Uterus (tissue), 4 donors: ENCODE results near the gene ADAMTS17. TPM values are rescaled to one million over a fixed set of nuclear protein-coding genes. Genes with fewer than 3 reads are reported as not detected.

Experiments
- DNase-seq, 2 donors: peaks; one replicate each; pipeline ENCODE4 v3.0.0-alpha.2; 2019 to 2020
- H3K27ac ChIP-seq, 2 donors: fragments of 200-600 bp; sonication (generic); 1 replicate in 1 of 2; 2 replicates in 1 of 2; pipeline ENCODE4 v1.5.1; 2016 to 2018
- H3K27me3 ChIP-seq, 2 donors: fragments of 200-600 bp; sonication (generic); one replicate each; pipeline ENCODE4 v1.5.1; 2018 to 2019; ENCODE audit warnings: control low read depth in 1 of 2
- H3K36me3 ChIP-seq, 2 donors: fragments of 200-600 bp; sonication (generic); one replicate each; pipeline ENCODE4 v1.5.1; 2019; ENCODE audit warnings: control low read depth in 1 of 2
- H3K4me1 ChIP-seq, 2 donors: fragments of 200-600 bp; sonication (generic); one replicate each; pipeline ENCODE4 v1.5.1; 2018 to 2019; ENCODE audit warnings: control low read depth in 1 of 2
- H3K4me3 ChIP-seq, 2 donors: fragments of 200-600 bp; sonication (generic); 1 replicate in 1 of 2; 2 replicates in 1 of 2; pipeline ENCODE4 v1.5.1; 2018 to 2019; ENCODE audit warnings: mild to moderate bottlenecking in 1 of 2
- H3K9me3 ChIP-seq, 2 donors: fragments of 200-600 bp; sonication (generic); one replicate each; pipeline ENCODE4 v1.5.1; 2019; ENCODE audit warnings: control low read depth in 1 of 2
- CTCF ChIP-seq, 4 experiments: fragments of 200-600 bp in 2 of 4; fragments of 450-650 bp in 2 of 4; sonication (generic) in 2 of 4; IDR thresholded peaks; one replicate each; pipeline ENCODE4 v1.5.1; 2016 to 2019; ENCODE audit warnings: antibody characterized with exemption in 4 of 4, mild to moderate bottlenecking in 2 of 4, moderate library complexity in 1 of 4
- POLR2A ChIP-seq, 2 donors: fragments of 450-650 bp; IDR thresholded peaks; one replicate each; pipeline ENCODE4 v1.6.1; 2016; ENCODE audit warnings: antibody characterized with exemption in 2 of 2, mild to moderate bottlenecking in 1 of 2, moderate library complexity in 1 of 2
- intact Hi-C: fragments of 100-400 bp; cut with DNase I; formaldehyde crosslinking; loops from one replicate; pipeline ENCODE4 v1.15.1; 2023; ENCODE audit warnings: low total_unique reads
- total RNA-seq, 4 donors: library from RNA; depleted of rRNA in 3 of 4; stranded (reverse); fragments of >200 nt in 3 of 4; gene quantifications; one replicate each; pipeline versions ENCODE4 v1.1.0 to v1.2.4, GENCODE V29; 2014 to 2023
- donor health status: DM: yes; HTN: yes; CAD: no.

ADAMTS17 gene, protein sequence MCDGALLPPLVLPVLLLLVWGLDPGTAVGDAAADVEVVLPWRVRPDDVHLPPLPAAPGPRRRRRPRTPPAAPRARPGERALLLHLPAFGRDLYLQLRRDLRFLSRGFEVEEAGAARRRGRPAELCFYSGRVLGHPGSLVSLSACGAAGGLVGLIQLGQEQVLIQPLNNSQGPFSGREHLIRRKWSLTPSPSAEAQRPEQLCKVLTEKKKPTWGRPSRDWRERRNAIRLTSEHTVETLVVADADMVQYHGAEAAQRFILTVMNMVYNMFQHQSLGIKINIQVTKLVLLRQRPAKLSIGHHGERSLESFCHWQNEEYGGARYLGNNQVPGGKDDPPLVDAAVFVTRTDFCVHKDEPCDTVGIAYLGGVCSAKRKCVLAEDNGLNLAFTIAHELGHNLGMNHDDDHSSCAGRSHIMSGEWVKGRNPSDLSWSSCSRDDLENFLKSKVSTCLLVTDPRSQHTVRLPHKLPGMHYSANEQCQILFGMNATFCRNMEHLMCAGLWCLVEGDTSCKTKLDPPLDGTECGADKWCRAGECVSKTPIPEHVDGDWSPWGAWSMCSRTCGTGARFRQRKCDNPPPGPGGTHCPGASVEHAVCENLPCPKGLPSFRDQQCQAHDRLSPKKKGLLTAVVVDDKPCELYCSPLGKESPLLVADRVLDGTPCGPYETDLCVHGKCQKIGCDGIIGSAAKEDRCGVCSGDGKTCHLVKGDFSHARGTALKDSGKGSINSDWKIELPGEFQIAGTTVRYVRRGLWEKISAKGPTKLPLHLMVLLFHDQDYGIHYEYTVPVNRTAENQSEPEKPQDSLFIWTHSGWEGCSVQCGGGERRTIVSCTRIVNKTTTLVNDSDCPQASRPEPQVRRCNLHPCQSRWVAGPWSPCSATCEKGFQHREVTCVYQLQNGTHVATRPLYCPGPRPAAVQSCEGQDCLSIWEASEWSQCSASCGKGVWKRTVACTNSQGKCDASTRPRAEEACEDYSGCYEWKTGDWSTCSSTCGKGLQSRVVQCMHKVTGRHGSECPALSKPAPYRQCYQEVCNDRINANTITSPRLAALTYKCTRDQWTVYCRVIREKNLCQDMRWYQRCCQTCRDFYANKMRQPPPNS
- 10 to 100 TPM in 1 of 4 donors, 1 to 10 TPM in 2, not detected in 1; 3.1 to 17.1 (median 8.1) TPM for total RNA-seq

GRCh38 chr15:100341750-100342560 lies at the start of gene ADAMTS17:
ADAMTS17 (minus strand) TSS chr15:100341975; CDS start chr15:100341899, 76 bp downstream.
- H3K27me3 ChIP-seq: peaks cover 0 to 3% of the 10 kb centered on the region in 2 donors
- no peaks in the 10 kb centered on the region for H3K36me3 ChIP-seq
- intact Hi-C loops: no loop called here

GRCh38 chr15:100385300-100386050 lies 43.7 kb upstream of the ADAMTS17 start:
- TF ChIP-seq CTCF (IDR thresholded peaks at IDR 0.05) (no peak), POLR2A (IDR thresholded peaks at IDR 0.05) (no peak)
- no peaks in the 10 kb centered on the region for H3K27me3 ChIP-seq
- H3K36me3 ChIP-seq: no peaks in the 10 kb centered on the region
- intact Hi-C loops: no loop called here
- H3K9me3 ChIP-seq: peaks cover 0 to 7% of the 10 kb centered on the region in 2 donors
- no peak overlapping the region for H3K27ac ChIP-seq
- H3K4me3 ChIP-seq: no peak overlapping the region
- DNase-seq: no peak
- H3K4me1 ChIP-seq: no peaks in the 10 kb centered on the region

More at GRCh38 chr15:100341750-100342560, at the start of gene ADAMTS17:
- Histone ChIP-seq H3K4me1 (peaks cover 0 to 7% of the 10 kb centered on the region in 2 donors), H3K9me3 (no peaks in the 10 kb centered on the region), H3K27ac (peak within 1 kb of the TSS; percentile 10 to 61), H3K4me3 (peak within 1 kb of the TSS; percentile 40 to 76)
- TF ChIP-seq POLR2A (IDR thresholded peaks at IDR 0.05) (peak; percentile 91 to 94), CTCF (IDR thresholded peaks at IDR 0.05) (peak; percentile 94 to 97 (median 94))
- DNase-seq: peak; percentile 97

GRCh38 chr15:100384108-100384410 lies 42.3 kb upstream of the ADAMTS17 start:
- Histone ChIP-seq H3K9me3 (peaks cover 0 to 7% of the 10 kb centered on the region in 2 donors), H3K36me3 (no peaks in the 10 kb centered on the region), H3K4me1 (no peaks in the 10 kb centered on the region), H3K27me3 (no peaks in the 10 kb centered on the region), H3K4me3 (no peak overlapping the region), H3K27ac (no peak overlapping the region)
- intact Hi-C loops: no loop called here
- TF ChIP-seq CTCF (IDR thresholded peaks at IDR 0.05) (no peak), POLR2A (IDR thresholded peaks at IDR 0.05) (no peak)
- no peak for DNase-seq

DNA sequence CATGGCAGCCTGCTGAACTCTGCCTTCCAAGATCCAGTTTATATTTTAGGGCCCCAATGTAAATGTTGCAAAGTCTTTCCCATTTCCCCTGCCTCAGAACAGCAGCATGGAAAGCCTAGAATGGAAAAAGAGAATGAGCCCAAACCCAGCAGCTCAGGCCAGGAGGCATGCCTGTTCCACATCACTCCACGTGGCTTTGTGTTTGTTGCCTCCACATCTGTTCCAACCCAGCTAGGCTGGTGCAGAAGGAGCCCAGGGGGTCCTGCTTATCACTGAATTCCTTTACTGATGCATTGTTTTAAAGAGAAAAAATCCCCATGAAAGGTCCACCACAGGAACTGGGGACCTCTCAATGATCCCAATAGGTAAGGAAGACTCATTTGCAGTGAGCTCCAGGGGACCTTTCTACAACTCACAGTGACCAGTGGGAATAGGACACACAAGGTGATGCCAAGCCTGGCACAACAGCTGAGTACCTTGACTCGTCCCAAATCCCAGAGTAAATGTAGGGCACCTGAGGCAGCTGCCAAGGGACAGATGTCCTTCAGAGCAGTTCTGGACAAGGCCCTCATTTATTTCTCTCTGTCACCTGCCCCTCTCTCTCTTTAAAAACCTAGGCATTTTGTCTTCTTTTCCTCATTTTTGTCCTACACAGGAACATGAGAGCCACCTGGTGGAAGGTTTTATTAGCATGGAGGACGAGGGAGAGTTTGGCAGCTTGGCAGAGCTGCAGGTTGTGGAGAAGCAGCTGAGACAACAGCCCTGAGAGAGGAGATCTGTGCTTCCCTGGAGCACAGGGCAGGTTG lies 41.7 kb upstream of the ADAMTS17 start:
- Histone ChIP-seq H3K36me3 (no peaks in the 10 kb centered on the region), H3K4me1 (no peaks in the 10 kb centered on the region), H3K27ac (no peak overlapping the region), H3K27me3 (no peaks in the 10 kb centered on the region), H3K4me3 (no peak overlapping the region), H3K9me3 (peaks cover 0 to 4% of the 10 kb centered on the region in 2 donors)
- DNase-seq: peak in 1 of 2 donors; percentile 18
- TF ChIP-seq POLR2A (IDR thresholded peaks at IDR 0.05): no peak
- TF ChIP-seq CTCF (IDR thresholded peaks at IDR 0.05): peak; percentile 22 to 48 (median 38)
- intact Hi-C loops: no loop called here
